IPS-NIHi7 (cell line): Measurements from ENCODE around the gene ZNF296.
A peak's percentile ranks its signal among the peaks of the same experiment; 100 is the strongest.
"Not testable (repeated sequence)": the region's sequence is repeated elsewhere in the genome, so short reads cannot be mapped to it uniquely, and the experiment has no call there.

ENCODE experiments used
- DNase-seq: peaks from one replicate; pipeline ENCODE4 v3.0.0; 2012; ENCODE audit warnings: mixed read lengths; ENCODE audit errors: extremely low spot score

Gene ZNF296

DNA sequence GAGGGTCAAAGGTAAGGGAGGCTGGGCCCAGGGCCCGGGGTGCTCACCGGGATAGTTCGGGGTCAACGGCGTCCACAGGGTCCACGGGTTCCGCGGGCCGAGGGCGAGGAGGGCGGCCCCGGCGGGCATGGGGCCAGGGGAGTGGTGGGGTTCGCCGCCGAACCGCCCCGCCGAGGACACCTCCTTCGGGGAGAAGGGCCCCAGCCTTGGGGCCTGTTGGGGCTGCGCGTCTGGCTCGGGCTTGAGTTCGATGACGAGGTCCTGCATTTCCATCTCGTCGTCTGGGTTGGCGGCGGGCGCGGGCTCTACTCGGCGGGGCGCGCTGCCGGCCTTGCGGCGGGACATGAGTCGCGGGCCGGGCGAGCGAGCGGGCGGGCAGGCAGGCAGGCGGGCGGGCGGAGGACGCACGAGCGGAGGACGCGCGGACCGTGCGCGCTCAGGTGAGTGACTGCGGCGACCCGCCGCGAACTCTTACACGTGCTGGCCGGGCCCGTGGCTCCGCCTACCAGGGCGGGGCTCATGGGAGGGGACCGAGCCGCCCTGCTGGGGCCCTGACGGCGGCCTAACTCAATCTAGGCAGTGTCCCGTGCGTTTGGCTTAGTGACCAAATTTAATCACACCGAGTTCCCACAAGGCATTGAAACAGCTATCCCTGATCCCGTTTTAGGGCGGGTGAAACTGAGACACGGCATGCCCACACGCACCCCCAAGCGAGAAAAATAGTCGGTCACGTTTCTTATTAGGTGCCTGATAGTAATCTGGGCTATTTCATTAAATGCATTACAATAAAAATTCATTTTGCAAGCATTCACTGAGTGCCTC lies at the start of gene ZNF296:
Gene ZNF296 (minus strand): TSS at position 450 of the 822 bp plus-strand sequence. CDS start 105 bp downstream, at position 345.
- peak; percentile 88 for DNase-seq

DNA sequence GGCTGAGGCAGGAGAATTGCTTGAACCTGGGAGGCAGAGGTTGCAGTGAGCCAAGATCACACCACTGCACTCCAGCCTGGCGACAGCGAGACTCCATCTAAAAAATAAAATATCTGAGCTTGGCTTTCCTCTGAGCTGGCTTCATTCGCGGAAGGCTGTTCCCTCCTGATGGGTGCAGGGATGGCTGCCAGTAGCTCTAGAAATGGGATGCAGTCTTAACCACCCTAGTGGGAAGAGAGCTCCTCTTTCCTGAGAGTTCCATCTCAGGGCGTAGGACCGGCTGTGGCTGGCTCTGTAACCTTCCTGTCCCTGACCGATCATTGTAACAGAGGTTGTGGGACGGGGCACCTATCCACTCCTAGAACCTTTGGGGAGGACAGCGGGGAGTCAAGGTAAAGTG lies 49.1 kb upstream of the ZNF296 start:
- DNase-seq: no peak

DNA sequence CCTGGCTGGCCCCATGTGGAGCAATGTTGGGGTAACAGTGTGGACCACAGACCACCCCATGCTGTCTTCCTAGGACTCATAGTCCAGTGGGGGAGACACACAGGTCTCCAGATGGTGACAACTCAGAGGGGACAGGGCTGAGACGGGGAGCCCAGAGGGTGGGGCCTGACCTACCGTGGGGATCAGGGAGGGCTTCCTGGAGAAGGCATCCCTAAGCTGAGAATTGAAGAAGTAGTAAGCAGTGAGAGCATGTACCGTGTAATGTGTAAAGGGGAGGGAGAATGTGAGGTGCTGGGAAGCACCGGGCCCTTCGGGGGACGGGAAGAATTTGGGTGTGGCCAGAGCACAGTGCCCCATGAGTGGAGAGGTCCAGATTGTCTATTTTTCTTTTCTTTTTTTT lies 47.7 kb upstream of the ZNF296 start:
- no peak for DNase-seq

DNA sequence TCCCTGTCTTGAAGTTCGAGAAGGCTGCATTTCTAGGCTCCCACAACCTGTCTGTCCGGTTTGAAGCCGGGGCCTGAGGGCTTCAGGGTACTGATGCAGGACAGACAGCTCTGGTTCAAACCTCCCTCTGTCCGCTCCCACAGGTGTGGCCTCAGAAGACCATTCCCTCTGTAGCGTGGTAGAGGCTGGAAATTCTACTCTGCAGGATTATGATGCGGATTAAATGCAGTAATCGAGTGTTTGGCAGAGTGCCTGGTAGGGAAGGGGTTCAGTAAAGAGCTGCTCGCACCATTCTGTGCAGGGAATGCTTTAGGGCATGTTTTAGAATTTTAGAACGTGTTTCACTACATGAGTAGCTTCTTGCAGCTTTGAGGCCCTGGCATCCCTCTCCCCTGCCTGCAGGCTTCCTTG lies 47.2 kb upstream of the ZNF296 start:
- DNase-seq: no peak

DNA sequence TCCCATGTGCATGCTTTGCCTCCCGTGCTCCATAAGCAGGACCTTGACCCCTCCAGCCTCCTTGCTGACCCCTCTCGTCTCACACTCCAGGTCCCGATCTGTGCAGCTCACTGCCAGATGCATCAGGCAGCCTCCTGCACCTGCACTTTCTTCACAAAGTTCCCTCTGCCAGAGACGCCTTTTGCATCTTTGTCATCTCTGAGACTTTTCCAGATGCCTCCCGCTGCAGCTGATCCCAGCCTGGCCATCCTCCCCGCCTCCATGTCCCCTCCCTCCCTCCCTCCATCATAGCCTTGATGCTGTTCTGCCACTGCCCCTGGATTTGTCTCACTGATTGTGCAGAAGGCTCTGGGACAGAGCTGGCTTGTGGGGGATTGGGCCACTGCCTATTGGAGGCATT lies 46.6 kb upstream of the ZNF296 start:
- DNase-seq: no peak

DNA sequence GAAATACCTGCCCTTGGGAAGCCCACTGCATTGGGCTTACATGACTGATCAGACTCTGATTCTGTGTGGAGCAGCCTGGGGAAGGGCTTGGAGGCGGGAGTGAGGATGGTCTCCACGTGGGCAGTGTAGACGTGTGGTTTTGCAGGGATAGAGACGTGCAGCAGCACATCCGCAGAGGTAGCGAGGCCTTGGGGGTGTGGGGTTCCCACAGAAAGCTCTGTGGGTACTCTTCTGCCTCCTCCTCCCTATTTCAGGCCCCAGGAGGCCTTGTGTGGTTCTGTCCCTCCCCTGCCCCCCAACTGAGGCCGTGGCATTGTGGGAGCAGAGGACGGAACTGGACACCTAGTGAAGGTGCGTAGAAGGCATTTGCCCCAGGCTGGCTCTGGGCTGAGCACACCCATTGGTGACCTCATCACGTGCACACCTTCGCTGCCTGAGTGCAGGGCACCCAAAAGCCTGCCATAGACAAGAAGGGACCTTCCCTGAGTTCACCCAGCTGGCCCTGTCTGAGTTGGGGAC lies 45.6 kb upstream of the ZNF296 start:
- DNase-seq: no peak

DNA sequence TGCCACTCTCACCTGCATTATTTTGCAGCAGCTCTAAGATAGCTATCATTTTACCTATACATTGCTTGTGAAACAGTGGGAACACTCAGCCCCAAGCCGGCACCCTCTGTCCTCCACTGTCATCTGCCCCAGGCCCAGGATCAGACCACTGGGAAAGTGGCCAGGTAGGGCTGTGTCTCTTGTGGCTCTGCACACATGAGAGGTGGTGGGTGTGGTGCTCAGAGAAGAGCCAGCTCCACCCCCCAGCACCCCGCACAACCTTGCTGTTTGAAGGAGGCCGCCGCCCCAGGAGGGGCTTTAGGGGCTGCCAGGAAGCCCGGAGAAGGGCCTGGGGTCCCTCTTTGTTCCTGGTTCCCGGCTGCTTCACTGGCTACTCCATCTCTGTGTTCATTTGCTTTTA lies 43.3 kb upstream of the ZNF296 start:
- DNase-seq: no peak

DNA sequence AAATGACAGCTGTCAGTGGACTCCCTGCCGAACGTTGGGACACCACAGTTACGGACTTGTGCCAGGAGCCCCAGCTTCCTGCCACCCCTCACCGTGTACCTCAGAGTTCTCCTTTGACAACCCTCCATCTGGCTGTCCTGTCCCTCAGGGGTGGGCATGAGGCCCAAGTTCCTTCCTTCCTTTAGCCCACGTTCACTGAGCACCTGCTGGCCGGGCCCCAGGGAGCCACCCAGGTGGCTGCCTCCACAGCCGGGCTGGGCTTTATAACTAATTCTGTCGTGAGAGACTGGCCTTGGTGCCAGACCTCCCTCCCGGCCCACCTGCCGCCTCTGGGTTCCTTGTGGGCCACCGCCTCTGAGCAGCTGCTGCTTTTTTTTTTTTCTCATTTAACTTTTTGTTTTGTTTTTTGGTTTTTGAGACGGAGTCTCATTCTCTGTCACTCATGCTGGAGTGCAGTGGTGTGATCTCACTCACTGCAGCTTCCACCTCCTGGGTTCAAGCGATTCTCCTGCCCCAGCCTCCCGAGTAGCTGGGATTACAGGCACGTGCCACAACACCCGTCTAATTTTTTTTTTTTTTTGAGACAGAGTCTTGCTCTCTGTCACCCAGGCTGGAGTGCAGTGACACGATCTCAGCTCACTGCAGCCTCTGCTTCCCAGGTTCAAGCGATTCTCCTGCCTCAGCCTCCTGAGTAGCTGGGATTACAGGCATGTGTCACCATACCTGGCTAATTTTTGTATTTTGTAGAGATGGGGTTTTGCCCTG lies 42.5 kb upstream of the ZNF296 start:
- not testable (repeated sequence) for DNase-seq

DNA sequence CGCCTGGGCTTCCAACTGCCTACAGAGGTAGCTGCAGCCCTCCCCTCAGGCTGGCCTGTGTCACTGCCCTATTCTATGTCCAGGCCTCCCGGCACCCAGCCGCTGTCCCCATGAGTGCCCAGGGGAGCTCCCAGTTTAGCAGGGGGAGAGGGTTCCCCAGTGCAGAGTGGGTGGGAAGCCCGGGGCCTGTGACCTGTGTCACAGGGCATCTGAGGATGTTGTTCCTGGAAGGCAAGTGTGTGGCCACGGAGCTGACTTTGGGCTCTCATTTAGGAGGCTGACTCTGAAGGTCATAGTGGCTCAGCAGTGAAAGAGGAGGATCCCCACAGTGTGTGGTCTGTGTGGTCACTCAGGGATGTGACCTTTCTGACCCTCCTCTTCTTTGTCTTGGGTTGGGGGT lies 41.8 kb upstream of the ZNF296 start:
- no peak for DNase-seq

DNA sequence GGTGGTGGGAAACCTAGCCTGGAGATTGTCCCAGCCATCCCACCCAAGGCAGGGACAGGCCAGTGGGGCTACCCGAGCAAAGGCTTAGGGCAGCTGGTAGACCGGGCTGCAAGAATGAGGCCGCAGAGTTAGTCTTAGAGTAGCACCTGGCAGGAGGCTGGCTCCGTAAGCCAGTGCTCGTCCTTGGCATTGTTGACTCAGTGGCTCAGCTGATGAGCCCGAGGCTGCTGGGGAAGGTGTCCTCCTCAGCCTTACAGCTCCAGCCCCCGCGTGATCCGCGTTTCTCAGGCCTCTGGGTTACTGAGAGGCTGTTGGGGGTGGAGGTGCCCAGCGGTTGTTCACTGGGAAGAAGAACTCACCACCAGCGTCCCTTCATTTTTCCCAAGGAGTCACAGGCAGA lies 41.4 kb upstream of the ZNF296 start:
- no peak for DNase-seq

DNA sequence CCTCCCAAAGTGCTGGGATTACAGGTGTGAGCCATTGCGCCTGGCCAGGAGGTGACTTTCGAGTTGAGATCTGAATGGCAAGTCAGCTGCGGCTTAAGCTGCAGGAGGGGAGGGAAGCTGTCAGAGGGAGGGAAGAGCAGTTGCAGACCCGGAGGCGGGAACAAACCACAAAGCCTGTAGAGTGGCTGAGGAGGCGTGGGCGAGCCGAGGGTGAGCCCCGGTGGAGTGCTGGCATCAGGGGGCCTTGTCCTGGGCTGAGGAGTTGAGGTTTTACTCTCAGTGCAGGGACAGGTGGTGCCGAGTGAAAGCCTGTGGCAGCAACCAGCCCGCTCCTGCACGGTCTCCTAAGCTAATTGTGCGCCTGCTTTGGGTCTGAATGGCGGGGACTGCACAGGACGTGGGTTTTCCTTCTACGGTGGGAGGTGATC lies 40.9 kb upstream of the ZNF296 start:
- peak; percentile 64 for DNase-seq

DNA sequence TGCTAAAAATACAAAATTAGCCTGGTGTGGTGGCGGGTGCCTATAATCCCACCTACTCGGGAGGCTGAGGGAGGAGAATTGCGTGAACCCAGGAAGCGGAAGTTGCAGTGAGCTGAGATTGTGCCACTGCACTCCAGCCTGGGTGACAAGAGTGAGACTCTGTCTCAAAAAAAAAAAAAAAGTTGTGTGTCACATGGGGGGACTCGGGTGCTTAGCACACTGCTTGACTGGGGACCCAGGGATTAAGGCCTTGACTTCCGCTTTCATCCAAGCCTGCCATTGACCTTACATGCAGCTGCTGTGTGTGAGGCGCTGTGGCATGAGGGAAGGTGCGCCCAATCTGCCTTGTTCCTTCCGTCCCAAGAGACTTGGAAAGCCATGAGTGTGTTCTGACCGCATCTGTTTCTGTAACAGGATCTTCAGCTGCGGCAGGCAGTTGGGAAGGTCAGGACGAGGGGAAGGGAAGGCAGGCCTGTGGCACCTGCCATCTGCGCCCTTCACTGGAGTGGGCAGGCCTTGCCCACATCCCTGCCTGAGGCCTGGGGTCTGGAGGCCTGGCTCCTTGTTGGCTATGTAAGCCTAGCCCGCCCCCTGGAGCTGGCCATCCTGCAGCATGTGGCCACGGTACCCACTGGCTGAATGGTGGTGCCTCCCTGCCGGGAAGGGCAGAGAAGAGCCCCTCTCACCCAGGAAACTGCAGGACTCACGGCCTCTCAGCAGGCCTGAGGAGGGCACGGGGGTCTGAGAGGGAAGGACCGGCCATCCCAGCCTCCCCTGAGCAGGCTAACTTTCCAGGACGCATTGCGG lies 39.7 kb upstream of the ZNF296 start:
- DNase-seq: no peak

DNA sequence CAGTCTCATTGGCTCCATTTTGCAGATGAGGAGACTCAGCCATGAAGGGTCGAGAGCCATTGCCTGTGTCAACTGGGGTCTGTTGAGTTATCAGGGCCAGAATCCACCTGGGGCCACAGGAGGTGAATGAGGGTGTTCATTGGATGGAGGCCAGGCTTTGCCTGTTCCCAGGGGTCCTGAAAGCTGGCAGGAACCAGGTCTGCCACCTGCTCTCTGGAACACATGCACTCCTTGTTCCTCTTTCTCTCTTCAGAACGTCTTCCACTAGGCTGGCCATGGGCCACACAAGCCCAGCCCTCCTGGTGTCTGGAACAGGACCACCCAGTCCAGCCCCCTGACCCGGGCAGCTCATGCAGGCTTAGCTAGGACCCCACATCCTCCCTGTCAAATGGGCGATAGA lies 37.8 kb upstream of the ZNF296 start:
- no peak for DNase-seq

DNA sequence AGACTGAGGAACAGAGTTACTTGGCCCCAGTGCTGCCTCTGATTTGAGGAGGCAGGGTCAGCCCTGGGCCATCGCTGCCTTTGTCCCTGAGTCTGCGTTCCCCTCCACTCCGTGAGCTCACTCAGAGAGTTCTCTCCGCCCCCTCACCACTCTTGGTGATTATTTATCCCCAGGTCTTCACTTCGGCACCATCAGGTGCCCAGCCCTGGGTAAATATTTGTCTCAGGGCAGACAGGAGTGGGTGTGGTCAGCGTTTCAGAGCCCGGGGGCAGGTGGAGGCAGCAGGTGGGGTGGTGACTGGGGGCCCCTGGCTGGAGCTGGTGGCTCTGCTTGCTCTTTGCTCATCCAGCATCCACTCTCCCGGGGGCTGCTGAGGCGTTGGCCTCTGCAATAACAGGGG lies 37.4 kb upstream of the ZNF296 start:
- no peak for DNase-seq

DNA sequence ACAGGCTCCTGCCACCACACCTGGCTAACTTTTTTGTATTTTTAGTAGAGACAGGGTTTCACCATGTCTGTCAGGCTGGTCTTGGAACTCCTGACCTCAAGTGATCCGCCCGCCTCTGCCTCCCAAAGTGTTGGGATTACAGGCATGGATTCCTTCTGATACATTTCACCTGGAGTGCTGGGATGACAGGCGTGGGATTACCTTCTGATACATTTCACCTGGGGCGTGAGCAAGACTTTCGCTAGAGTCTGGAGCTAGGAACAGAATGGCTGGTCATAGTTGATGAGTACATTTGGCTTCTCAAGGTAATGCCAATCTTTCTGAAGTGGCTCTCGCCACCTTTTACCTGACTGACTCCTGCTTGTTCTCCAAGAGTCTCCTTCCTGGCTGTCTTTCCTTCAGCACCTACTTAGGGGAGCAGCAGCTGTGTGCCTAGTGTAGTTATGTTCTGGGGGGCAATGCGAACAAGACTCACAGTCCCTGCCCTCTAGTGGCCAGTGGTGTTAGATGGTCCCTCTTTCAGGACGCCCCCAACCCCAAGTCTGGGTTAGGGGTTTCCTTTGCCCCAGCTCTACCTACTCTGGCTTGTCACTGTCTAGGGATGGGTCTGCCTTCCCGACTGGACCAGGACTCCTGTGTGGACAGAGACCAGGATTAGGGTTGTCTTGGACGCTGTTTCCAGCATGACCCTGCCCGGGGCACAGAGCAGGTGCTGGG lies 36.0 kb upstream of the ZNF296 start:
- no peak for DNase-seq

DNA sequence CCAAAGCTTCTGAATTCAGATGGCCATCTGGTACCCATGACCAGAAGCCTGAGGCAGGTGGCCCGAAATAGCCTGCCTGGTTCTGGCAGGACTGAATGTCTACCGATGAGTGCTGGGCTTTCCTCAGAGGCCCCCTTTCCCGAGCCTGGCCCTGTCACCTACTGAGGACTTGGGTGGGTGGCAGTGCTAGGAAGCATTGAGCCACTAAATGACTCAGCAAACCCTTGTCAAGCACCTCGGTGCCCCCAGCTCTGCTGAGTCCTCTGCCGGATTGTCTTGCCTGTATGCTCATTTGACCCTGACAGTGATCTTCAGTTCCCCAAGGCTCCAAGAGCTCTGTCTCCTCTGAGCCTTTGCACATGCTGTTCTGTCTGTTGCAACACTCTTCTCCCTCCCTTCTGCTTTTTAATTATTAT lies 34.6 kb upstream of the ZNF296 start:
- DNase-seq: no peak

DNA sequence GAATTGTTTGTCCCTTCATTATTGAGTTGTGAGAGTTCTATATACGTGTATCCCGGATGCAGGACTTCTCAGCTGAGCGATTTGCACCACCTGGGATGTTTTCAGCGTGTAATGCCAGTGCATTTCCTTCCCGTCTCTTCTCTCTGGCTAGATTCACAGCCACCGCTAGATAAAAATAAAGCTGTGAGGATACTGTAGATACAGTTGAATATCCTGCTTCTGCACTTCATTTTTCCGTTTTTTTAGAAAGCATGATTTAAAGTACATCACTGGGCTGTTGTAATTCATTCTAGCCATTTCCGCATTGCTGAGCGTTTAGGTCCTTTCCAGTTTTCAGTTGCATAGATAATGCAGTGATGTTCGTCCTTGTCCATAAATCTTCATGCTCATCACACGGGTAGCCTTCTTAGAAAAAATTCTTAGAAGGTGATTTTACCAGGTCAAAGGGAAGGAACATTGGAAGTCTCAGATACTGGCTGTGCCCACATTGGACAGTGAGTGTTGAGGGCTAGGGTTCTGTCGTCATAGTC lies 31.4 kb upstream of the ZNF296 start:
- no peak for DNase-seq

DNA sequence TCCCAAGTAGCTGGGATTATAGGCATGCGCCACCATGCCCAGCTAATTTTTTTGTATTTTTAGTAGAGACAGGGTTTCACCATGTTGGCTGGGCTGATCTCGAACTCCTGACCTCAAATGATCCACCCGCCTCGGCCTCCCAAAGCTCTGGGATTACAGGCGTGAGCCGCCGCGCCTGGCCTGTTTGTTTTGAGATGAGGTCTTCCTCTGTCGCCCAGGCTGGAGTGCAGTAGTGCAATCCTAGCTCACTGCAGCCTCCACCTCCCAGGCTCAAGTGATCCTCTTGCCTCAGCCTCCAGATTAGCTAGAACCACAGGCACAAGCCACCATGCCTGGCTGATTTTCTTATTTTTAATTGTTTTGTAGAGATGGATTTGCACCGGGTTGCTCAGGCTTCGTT lies 30.1 kb upstream of the ZNF296 start:
- not testable (repeated sequence) for DNase-seq

DNA sequence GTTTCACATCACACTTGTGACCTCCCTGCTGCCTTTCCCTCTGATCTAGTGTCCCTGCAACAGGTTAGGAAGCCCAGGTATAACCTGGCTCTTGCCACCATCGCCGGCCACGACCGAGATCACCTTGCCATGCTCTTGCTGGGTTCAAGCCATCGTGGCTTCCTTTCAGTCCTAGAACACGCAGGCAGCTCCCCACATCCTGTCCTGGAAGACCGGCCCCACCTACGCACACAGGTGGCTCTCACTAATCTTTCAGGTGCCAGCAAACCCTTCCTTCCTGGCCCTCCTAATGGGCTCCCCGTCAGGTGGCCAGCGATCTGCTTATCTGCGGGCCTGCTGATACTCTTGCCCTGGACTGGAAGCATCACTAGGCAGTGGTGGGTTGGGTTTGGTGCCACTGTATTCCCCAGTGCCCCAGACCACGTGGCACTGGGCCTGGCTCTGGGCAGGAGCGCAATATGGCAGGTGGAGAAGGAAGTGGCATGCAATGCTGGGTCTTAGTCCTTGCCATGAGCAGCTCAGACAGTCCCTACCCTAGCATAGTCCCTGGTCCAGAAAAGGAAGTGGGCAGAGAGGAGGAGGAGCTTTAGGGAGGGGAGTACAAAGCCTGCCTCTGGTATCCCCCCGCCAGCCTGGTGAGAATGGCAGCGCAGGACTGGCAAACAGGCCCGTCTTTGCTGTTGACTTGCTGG lies 28.5 kb upstream of the ZNF296 start:
- DNase-seq: no peak

DNA sequence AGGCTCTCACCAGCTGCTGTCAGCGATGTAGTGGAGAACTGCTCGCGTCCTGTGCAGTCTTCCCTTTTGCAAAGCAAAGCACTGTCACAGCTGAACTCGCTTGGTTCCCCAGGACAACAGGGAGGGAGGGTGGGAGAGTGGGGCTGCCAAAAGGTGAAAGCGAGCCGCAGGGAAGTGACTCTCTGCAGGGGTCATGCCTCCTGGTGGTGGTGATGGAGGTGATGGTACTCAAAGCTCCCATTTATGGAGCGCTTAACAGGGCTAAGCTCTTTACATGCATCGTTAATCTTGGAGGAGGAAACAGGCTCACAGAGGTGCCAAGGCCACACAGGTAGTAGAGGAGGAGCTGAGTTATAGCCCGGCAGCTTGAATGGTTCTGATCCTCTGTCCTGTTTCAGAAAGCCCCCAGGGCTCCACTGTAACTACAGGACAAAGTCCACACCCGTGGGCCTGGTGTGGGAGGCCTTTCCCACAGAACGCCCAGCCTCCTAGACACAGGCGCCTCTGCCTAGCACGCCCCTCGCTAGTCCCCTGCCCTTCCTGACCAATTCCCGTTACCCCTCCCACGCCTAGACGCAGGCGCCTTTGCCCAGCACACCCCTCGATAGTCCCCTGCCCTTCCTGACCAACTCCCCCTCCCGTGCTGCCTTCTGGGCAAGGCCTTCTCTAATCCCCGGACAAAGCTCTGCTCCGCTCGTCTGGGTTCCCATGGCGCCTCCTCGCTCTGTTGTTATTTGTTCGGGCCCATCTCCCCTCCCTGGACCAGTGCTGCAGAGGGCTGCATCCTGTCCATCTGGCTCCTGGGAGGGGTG lies 27.4 kb upstream of the ZNF296 start:
- no peak for DNase-seq
